ENCODE data around the gene ANKRD29.

Gene ANKRD29

GRCh38 chr18:23684515-23685197 is 21.9 kb upstream of the ANKRD29 start:
- DNase-seq (ENCODE audit: low read depth in 1 of 2, low spot score in 1 of 2), result no peak

- DNase-seq (ENCODE audit: low read depth in 1 of 2, low spot score in 1 of 2), result no peak
Observed at GRCh38 chr18:23683671-23684070, 21.0 kb upstream of the ANKRD29 start.

- DNase-seq (ENCODE audit: low read depth in 1 of 2, low spot score in 1 of 2), result no peak
Observed at GRCh38 chr18:23683155-23683554, 20.4 kb upstream of the ANKRD29 start.

- no peak for DNase-seq (ENCODE audit: low read depth in 1 of 2, low spot score in 1 of 2)
Observed at GRCh38 chr18:23682472-23682871, 19.8 kb upstream of the ANKRD29 start.

- no peak for DNase-seq (ENCODE audit: low read depth in 1 of 2, low spot score in 1 of 2)
Observed at GRCh38 chr18:23682045-23682444, 19.3 kb upstream of the ANKRD29 start.

GRCh38 chr18:23675896-23676295 is 13.2 kb upstream of the ANKRD29 start:
- no peak for DNase-seq (ENCODE audit: low read depth in 1 of 2, low spot score in 1 of 2)

GRCh38 chr18:23675236-23675635 is 12.5 kb upstream of the ANKRD29 start:
- no peak for DNase-seq (ENCODE audit: low read depth in 1 of 2, low spot score in 1 of 2)

GRCh38 chr18:23673725-23674124 is 11.0 kb upstream of the ANKRD29 start:
- DNase-seq (ENCODE audit: low read depth in 1 of 2, low spot score in 1 of 2), result no peak

GRCh38 chr18:23671564-23671963 is 8.9 kb upstream of the ANKRD29 start:
- no peak for DNase-seq (ENCODE audit: low read depth in 1 of 2, low spot score in 1 of 2)

- no peak for DNase-seq (ENCODE audit: low read depth in 1 of 2, low spot score in 1 of 2)
Observed at GRCh38 chr18:23669804-23670405, 7.2 kb upstream of the ANKRD29 start.

GRCh38 chr18:23669202-23669766 is 6.6 kb upstream of the ANKRD29 start:
- DNase-seq (ENCODE audit: low read depth in 1 of 2, low spot score in 1 of 2), result no peak

- DNase-seq (ENCODE audit: low read depth in 1 of 2, low spot score in 1 of 2), result no peak
Observed at GRCh38 chr18:23668731-23669130, 6.0 kb upstream of the ANKRD29 start.

- DNase-seq (ENCODE audit: low read depth in 1 of 2, low spot score in 1 of 2), result no peak
Observed at GRCh38 chr18:23667114-23667513, 4.4 kb upstream of the ANKRD29 start.

GRCh38 chr18:23664674-23665073 is 2.0 kb upstream of the ANKRD29 start:
- no peak for DNase-seq (ENCODE audit: low read depth in 1 of 2, low spot score in 1 of 2)

- DNase-seq (ENCODE audit: low read depth in 1 of 2, low spot score in 1 of 2), result no peak
Observed at GRCh38 chr18:23661735-23662308, 889 bp downstream of the ANKRD29 start.

- DNase-seq (ENCODE audit: low read depth in 1 of 2, low spot score in 1 of 2), result no peak
Observed at GRCh38 chr18:23658285-23658684, 4.4 kb downstream of the ANKRD29 start.

GRCh38 chr18:23652232-23652631 is 10.5 kb downstream of the ANKRD29 start:
- no peak for DNase-seq (ENCODE audit: low read depth in 1 of 2, low spot score in 1 of 2)

GRCh38 chr18:23650968-23651927 is 11.5 kb downstream of the ANKRD29 start:
- DNase-seq (ENCODE audit: low read depth in 1 of 2, low spot score in 1 of 2), result no peak

- DNase-seq (ENCODE audit: low read depth in 1 of 2, low spot score in 1 of 2), result no peak
Observed at GRCh38 chr18:23648940-23649607, 13.6 kb downstream of the ANKRD29 start.

- no peak for DNase-seq (ENCODE audit: low read depth in 1 of 2, low spot score in 1 of 2)
Observed at GRCh38 chr18:23648456-23648855, 14.3 kb downstream of the ANKRD29 start.

GRCh38 chr18:23646282-23646681 is 16.4 kb downstream of the ANKRD29 start:
- DNase-seq (ENCODE audit: low read depth in 1 of 2, low spot score in 1 of 2), result no peak
